SK-N-SH treated with all-trans-retinoic acid at 6 μM for 48 hours (cell line): ENCODE results near the gene TRNT1.

Source experiments
- ARNTL ChIP-seq: fragments of 450-650 bp; formaldehyde crosslinking; IDR thresholded peaks from 2 replicates; pipeline ENCODE4 v1.5.0; 2020; ENCODE audit warnings: low read depth, mild to moderate bottlenecking, moderate library complexity, borderline replicate concordance
- POU6F1 ChIP-seq: fragments of 250-450 bp; sonication (Bioruptor Pico); IDR thresholded peaks from 2 replicates; pipeline ENCODE4 v1.8.0; 2021; ENCODE audit warnings: low read depth, mild to moderate bottlenecking, moderate library complexity, borderline replicate concordance
- SNAI2 ChIP-seq: fragments of 250-450 bp; sonication (Bioruptor Pico); IDR thresholded peaks from 2 replicates; pipeline ENCODE4 v1.5.0; 2020; ENCODE audit warnings: mild to moderate bottlenecking, moderate library complexity
- ZNF8 ChIP-seq: fragments of 450-650 bp; formaldehyde crosslinking; IDR thresholded peaks from 2 replicates; pipeline ENCODE4 v1.5.0; 2020; ENCODE audit warnings: mild to moderate bottlenecking, moderate library complexity

GRCh38 chr3:3081381-3082233 lies 45.1 kb upstream of the TRNT1 start:
- no peak for TF ChIP-seq ZNF8 (CRISPR knock-in tag)
- no peak for TF ChIP-seq SNAI2
- no peak for TF ChIP-seq ARNTL (CRISPR knock-in tag)
- TF ChIP-seq POU6F1 (CRISPR knock-in tag) = no peak
